Nucleus accumbens (tissue), 56 donors: ENCODE data around the gene CLASP2.
"Not testable (repeated sequence)": the region's sequence is repeated elsewhere in the genome, so short reads cannot be mapped to it uniquely, and the experiment has no call there.

Source experiments
- DNase-seq, 56 donors: peaks; one replicate each; lab custom pipeline; 2025; lab: John Stamatoyannopoulos, UW

The CLASP2 gene

DNA sequence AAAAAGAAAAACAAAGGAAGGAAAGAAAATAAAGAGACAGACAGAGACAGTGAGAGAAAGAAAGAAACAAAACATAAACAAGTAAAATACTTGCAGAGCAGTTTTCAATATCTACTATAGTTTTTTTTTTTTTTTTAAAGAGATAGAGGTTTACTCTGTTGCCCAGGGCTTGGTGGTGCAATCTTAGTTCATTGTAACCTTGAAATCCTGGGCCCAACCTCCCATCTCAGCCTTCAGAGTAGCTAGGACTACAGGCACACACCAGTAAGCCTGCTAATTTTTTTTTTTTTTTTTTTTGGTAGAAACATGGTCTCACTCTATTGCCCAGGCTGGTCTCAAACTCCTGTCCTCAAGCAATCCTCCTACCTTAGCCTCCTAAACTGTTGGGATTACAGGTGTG is 23.1 kb downstream of the CLASP2 start:
- DNase-seq, result no peak

DNA sequence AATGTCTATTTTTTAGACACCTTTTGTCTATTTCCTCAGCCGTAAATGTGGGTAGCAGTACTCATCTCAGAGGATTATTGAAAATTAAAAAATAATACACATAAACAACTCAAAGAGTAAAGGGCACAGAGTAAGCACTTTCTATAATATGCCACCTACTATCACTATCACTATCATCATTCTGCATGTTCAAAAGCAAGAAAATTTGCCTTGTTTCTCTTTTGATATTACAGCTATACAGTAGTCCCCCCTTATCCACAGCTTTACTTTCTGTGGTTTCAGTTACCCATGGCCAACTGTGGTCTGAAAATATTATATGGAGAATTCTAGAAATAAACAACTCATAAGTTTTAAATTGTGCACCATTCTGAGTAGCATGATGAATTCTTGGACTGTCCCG is 27.7 kb downstream of the CLASP2 start:
- DNase-seq, result no peak

DNA sequence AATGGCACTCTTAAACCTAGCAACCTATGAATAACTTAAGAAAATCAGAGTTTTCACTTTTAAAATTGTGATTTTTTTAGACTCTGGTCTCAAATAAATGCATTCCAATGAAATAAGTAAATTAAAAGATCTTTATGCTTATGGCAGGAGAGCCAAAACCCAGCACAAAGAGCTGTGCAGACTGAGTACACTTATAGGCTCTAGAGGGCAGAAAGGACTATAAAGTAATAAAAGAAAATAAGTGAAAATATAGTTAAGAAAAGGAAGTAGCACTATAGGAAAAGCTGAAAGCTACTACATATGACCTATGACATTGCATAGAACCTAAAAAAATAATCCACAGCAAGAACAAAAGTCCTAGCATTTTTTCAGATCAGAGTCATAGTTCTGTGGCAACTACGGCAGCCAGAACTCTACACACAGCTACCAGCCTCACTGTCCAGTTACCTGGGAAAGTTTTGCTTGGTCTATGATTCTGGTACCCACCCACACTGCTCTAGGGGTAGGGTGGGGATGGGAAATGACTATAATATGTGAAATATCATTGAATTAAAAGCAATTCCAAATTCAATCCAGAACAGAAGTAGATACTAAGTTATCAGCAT is 30.5 kb downstream of the CLASP2 start:
- DNase-seq, result no peak

DNA sequence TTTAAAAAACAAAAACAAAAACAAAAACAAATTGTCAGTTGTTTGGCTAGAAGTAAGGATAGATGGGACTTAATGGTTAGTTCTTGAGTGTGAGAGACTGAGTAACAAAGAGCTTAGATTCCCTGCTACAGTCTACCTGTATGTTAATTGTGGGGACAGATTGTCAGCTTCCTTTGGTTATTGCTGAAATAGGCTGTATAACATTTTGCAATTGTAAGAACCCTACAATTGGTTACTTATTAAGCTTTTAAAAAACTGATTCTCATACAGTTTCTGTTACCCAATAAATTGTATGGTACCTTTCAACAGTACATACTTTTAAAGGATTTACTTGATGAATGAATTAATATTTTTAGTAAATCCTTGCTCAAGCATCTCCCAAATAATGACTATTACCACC is 35.3 kb downstream of the CLASP2 start:
- DNase-seq, result no peak

DNA sequence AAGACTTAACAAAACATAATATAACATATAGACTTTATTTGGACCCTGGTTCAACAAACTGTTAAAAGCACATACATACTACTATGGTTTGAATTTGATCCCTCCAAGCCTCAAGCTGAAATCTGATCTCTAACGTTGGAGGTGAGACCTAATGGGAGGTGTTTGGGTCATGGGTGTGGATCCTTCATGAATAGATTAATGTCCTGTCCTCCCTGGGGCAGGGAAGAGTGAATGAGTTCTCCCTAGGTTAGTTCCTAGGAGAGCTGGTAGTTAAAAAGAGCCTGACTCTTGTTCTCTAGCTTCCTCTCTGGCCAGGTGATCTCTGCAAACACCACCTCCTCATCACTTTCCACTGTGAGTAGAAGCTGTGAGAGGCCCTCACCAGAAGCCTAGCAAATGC is 36.4 kb downstream of the CLASP2 start:
- no peak for DNase-seq

DNA sequence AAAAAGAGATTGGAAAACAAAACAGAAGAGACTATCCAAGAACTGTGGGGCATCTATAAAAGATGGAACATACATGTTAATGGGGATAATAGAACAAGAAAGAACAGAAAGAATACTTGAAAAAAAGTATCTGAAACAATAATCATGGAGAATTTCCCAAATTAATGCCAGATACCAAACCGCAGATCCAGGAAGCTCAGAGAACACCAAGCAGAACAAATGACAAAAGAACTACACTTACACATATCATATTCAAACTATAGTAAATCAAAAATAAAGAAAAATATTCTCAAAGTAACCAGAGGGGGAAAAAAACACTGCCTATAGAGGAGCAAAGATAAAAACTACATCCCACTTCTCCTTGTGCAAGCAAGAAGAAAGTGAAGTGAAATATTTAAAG is 40.0 kb downstream of the CLASP2 start:
- no peak for DNase-seq

DNA sequence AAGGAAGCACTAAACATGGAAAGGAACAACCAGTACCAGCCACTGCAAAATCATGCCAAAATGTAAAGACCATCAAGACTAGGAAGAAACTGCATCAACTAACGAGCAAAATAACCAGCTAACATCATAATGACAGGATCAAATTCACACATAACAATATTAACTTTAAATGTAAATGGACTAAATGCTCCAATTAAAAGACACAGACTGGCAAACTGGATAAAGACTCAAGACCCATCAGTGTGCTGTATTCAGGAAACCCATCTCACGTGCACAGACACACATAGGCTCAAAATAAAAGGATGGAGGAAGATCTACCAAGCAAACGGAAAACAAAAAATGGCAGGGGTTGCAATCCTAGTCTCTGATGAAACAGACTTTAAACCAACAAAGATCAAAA is 44.6 kb downstream of the CLASP2 start:
- DNase-seq, result not testable (repeated sequence)

DNA sequence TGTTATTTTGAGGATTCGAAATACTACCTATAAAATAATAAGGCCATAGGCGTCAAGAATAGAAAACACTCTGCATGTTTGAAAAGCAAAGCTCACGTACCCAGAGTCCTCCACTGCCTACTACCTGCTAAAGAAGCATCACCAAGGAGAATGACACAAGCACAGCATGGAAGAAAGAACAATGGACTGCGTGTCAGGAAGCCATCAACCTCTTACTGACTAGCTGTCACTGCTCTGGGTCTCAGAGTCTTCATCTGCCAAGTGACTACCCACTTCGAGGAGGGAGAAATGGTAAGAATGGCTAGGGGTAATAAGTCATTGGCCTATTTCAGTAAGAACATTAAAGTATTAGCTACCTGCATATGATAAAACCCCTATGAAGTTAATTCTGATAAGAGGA is 49.4 kb downstream of the CLASP2 start:
- no peak for DNase-seq

DNA sequence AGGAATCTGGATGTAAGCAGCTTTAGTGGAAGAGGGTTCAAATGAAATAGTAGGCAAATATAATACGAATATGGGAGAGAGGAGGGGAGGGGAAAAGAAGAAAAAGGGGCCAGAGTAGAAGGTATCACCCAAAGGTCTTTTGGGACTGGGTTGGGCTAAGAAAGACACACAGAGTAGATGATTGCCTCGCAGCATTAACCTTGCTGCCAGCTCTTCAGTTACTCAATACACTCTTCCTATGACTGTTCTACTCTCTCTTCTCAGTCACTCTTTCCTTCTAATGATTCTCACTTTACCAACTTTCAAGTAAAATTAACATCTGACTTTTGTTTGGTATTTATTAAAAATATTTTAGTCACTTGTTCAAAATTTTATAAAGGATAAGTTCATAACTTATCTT is 52.8 kb downstream of the CLASP2 start:
- no peak for DNase-seq

DNA sequence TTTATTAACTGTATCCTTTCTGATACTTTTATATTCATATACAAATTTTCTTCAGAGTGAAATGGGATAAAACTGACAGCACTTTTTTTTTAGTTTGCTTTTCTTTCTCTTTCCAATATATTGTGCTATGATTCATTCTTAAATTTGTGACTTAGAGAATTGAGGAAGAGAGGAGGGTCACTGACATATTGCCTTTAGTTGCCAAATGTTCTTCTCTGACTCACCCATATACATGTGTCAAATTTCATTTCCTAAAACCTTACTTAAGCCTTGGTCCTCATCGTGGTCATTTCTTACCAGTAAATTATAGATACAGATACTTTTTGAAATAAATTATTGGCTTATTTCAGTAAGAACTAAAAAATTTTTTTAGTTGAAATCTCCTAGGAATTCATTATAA is 53.9 kb downstream of the CLASP2 start:
- no peak for DNase-seq

DNA sequence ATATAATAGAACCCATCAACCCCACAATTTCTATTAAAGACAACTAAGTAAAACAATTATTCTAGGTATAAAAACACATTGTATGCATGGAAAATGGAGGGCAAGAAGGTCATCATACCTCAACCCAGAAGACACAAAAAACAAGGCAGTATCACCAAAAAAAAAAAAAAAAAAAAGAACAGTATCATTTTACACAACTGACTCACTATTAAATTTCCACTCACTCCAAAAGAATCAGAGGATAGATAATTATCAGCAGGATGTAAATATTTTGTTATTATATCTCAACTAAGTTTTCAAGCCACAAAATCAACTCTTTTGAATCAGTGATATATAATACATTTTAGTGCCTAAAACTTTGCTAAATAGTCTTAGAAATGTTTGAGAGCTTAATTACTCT is 55.0 kb downstream of the CLASP2 start:
- DNase-seq, result no peak

DNA sequence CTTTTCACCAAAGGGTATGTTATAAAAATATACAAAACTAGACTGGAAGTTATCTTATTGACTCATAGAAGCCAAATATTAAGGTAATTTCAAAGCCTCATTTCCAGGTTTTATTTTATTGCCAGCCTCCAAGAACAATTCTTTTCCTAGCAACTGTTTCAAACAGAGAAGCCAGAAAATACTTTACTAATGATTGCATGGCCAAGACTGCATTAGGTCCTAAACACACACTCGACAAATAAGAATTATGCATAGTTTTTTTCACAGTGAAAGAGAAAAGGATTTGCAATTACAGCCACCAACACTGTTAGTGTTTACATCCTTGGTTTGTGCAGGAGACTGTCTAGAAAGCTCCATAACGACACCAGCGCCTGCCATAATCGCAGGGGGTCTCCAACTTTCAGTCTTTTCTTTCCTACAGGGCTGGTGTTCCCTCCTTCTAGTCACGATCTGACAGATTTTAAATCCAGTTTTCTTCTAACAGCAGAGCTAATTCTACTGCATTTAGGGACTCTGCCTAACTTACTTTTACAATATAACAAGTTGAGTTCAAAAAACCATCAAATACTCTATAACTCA is 58.1 kb downstream of the CLASP2 start:
- DNase-seq, result peak in 7 of 56 donors; percentile 6 to 47 (median 12)

DNA sequence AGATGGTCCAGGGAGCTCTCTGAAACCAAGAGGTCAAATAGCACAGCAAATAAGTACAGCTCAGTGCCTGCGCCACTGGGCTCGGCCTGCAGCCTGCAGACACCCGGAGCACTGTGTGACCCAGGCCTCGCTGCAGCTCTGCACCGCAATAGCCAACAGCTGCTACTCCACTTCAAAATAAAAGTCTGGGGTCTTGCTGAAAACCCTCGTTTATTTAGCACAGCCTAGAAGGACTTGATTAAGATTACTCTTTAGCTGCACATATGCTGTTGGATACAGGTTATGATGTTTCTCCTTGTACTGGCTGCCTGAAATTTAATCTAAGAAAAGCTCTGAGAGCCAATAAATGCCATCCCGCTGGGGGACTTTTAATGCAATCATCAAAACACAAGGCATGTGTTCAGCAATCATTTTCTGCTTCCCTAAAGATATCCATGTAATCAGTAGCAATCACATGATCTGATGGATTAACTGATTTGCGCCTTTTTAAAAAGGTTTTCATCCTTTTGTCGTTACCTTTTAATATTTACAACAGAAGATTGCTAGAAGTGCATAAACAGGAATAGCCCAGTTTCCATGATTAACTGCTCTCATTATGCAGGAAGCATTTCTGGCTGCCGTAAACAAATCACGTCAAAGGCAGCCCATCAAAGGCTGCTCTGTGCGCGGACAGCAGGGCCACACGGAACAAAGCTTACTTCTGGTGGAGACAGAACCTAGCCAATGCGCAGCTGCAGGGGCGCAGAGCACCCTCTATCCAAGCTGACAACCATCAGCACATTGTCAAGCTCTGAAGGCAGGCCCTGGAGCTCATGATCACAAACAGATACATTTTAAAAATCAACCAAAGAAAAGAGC is 58.8 kb downstream of the CLASP2 start:
- DNase-seq, result peak; percentile 29 to 97 (median 88)

DNA sequence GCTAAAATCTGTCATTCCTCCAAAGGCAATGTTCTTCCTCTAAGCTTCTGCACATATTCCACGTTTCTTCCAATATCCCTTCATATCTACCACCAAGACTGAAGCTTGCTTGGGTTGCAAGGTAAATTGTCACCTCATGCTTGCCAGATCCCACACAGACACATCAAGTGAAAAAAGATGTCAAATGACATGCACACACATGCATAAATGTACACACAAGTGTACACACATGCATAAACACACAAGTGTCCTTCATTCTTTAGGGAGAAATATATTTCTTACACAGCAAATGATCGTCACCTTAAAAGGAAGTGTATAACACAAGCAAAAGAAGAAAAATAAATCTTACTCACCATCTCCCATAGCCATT is 59.4 kb downstream of the CLASP2 start:
- DNase-seq, result no peak

DNA sequence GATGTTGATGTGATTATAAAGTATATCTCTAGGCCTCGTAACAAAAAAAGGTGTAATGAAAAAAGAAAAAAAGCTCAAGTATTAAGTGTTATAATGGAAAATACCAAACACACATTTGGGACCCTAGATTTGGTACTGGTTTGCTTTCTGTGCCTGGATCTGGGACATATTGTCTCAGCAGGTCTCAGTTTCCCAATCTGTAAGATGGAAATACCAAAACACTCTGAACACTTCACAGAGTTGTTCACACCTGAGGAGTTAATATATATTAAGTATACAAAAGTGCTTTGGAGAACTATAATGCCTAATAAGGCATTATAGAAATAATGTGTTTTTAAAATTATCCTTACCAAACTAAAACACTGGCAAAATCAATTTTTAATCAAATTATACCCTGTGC is 60.0 kb downstream of the CLASP2 start:
- no peak for DNase-seq

DNA sequence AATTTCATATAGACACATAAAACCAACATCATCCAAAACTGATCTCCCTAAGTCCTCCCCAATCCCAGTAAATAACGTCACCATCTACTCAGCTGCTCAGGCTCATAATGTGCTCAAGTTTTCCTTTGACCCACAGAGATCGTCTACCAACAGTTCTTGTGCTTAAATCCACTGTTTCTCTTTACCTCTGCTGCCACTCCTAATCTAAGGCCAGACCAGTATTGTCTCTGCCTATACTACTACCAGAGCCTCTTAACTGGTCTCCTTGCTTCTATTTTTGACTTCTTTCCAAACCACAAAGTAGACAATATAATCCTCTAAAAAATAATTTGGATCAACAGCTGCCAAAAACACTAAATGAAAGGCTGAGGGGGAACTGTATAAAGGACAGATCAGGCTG is 65.3 kb downstream of the CLASP2 start:
- DNase-seq, result no peak

DNA sequence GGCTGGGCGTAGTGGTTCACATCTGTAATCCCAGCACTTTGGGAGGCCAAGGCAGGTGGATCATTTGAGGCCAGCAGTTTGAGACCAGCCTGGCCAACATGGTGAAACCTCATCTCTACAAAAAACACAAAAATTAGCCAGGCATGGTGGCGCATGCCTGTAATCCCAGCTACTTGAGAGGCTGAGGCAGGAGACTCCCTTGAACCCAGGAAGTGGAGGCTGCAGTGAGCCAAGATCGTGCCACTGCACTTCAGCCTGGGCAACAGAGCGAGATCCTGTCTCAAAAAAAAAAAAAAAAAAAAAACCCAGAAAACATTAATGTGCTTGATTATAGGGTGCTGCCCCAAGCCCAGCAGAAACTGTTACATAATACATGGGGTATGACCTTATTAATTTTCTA is 67.0 kb downstream of the CLASP2 start:
- DNase-seq, result not testable (repeated sequence)

DNA sequence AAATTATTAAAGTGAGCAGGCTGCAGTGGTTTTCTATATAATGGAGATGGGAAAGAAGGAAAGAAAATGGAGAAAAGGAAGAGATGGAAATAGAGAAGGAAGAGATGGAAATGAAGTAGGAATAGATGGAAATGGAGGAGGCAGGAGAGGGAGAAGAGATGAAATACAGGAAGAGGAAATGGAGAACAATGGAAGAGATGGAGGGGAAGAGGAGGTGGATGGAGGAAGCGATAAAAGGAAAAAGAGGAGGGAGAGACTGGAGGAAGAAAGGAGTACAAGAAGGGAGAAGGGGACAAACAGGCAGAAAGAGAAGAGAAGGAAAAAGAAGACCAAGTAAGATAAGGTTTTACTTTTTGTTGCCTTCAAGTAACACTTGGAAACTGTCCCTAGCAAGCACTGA is 67.6 kb downstream of the CLASP2 start:
- no peak for DNase-seq

DNA sequence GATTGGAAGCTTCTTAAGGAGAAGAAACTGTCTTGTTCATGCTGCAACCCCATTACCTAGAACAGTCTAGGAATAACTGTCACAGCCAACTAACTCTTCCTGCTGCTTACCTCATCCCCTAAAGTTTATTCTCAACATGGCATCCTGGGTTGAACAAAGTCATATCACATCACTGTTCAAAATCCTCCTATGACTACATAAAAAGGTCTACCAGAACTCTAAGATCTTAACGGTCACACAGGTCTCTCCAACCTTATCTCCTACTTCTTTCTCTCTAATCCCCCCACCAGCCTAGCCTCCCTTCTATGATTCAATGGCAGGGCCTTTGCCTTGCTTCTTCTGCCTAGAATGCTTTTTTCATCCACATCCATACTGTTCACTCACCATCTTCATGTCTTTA is 69.3 kb downstream of the CLASP2 start:
- no peak for DNase-seq

DNA sequence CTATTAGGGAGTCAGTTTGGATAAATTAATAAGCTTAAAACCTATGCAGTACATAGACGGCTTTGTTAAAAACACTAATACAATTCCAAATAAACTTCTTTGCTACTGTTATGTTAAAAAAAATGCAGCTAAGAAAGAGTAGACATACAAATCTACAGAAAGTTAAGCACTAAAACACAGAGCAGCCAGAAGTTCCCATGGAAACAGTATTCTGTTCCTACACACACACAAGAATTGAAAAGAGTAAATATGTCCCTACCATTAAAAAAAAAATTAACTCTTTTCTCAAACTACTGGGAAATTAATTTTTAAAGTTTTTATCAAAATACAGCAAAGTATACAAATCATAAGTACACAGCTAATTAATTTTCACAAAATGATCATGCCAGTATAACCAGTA is 71.6 kb downstream of the CLASP2 start:
- no peak for DNase-seq

DNA sequence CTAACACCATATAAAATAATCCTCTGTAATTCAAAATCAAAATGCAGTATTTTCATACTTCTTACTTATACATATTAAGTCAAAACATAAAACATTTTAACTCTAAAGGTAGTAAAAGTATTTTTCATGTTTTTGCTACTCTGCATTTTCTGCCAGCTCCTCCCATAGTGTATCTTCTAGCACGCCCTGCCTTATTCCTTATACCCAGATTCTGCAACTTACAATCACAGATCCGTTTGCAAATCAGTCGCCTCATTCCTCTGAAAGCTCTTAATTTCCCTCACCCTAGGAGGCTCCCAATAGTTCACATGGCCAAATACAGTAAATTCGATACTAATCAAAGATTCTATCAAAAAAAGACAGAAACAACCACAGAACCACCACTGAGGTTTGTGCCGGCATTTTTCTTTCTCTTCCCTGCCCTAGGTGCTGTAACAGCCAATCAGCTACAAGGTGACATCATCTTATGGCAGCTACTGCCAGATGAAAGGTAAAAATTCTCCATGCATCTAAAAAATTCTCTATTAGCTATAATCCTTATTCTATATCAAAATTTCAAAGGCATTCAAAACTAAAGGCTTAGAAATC is 72.9 kb downstream of the CLASP2 start:
- DNase-seq, result peak in 21 of 56 donors; percentile 2 to 57 (median 21)

DNA sequence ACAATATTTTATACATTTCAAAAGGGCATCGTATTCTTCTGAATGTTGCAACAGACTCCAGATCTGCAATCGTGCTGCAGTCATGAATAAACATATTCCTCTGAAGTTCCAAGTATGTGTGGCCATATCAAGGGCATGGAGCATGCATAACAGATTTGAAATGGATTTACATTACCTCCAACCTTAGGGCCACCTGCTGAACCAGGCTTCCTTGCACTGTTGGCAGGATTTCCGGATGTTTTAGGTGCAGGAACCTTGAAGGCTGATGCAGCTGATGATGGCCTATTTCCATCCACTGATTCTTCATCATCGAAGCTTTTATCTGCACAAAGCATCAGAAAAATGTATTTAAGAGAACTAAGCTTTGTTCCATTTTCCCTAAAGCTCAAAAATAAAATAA is 73.5 kb downstream of the CLASP2 start:
- DNase-seq, result peak in 4 of 56 donors; percentile 1 to 34 (median 10)
